K562 (cell line): ENCODE results near the gene HSPA6. TPM values are rescaled to one million over a fixed set of nuclear protein-coding genes. Genes with fewer than 3 reads are reported as not detected.

Experiments
- BCL6 ChIP-seq: fragments of 250-450 bp; sonication (Bioruptor Pico); IDR thresholded peaks from 2 replicates; pipeline ENCODE4 v1.4.0; 2020
- BRD4 ChIP-seq: fragments of 200-600 bp; sonication (generic); IDR thresholded peaks from 2 replicates; pipeline ENCODE4 v1.6.1; 2017; ENCODE audit warnings: inconsistent platforms
- E2F8 ChIP-seq: fragments of 450-650 bp; IDR thresholded peaks from 2 replicates; pipeline ENCODE4 v1.7.1; 2018; ENCODE audit warnings: mild to moderate bottlenecking, low read depth; ENCODE audit not compliant: partially characterized antibody
- ETS2 ChIP-seq: IDR thresholded peaks from 2 replicates; pipeline ENCODE4 v1.6.1; 2016; ENCODE audit warnings: borderline replicate concordance, missing genetic modification characterization, mild to moderate bottlenecking, moderate library complexity, missing compliant biosample characterization; ENCODE audit not compliant: poor library complexity, severe bottlenecking
- EWSR1 ChIP-seq: fragments of 450-650 bp; IDR thresholded peaks from 2 replicates; pipeline ENCODE4 v1.6.1; 2018; ENCODE audit warnings: borderline replicate concordance, mild to moderate bottlenecking, low read depth, moderate library complexity; ENCODE audit not compliant: partially characterized antibody
- HDAC1 ChIP-seq, 2 experiments: fragments of 450-650 bp; IDR thresholded peaks; 2 replicates each; pipeline ENCODE4 v1.6.1; 2016 to 2017; ENCODE audit warnings: inconsistent platforms in 1 of 2, mild to moderate bottlenecking in 1 of 2, moderate library complexity in 1 of 2
- HMGXB4 ChIP-seq: sonication (generic); formaldehyde crosslinking; IDR thresholded peaks from 2 replicates; pipeline ENCODE4 v1.8.1; 2023; ENCODE audit warnings: mild to moderate bottlenecking, missing genetic modification reagents
- JUND ChIP-seq, 2 experiments: IDR thresholded peaks; 2 replicates in 1 of 2; 3 replicates in 1 of 2; pipeline ENCODE4 v1.6.1; 2011; ENCODE audit warnings: borderline replicate concordance in 2 of 2, low read depth in 2 of 2, low read length in 2 of 2, improper control_type of control experiment in 1 of 2, missing biosample characterization in 1 of 2, missing genetic modification characterization in 1 of 2, missing genetic modification reagents in 1 of 2
- MYC ChIP-seq, 2 experiments: fragments of 250-450 bp in 1 of 2; sonication (Bioruptor Pico) in 1 of 2; IDR thresholded peaks; 2 replicates each; pipeline versions ENCODE4 v1.5.1 to v1.6.1; 2012 to 2021; ENCODE audit warnings: low read depth in 2 of 2, borderline replicate concordance in 1 of 2, improper control_type of control experiment in 1 of 2, low read length in 1 of 2, mild to moderate bottlenecking in 1 of 2, moderate library complexity in 1 of 2
- NCOA1 ChIP-seq: fragments of 450-650 bp; IDR thresholded peaks from 2 replicates; pipeline ENCODE4 v1.6.1; 2016; ENCODE audit warnings: low read depth
- NFIC ChIP-seq: fragments of 450-650 bp; IDR thresholded peaks from 2 replicates; pipeline ENCODE4 v1.6.1; 2017; ENCODE audit warnings: mild to moderate bottlenecking, inconsistent platforms
- SAP30 ChIP-seq: fragments of 200-600 bp; sonication (generic); IDR thresholded peaks from 2 replicates; pipeline ENCODE4 v1.6.1; 2012; ENCODE audit warnings: borderline replicate concordance, low read depth, mild to moderate bottlenecking, moderate library complexity, low read length, control low read depth, inconsistent platforms; ENCODE audit not compliant: insufficient read depth, poor library complexity, severe bottlenecking
- SNAPC5 ChIP-seq: fragments of 250-450 bp; sonication (Bioruptor Pico); IDR thresholded peaks from 2 replicates; pipeline ENCODE4 v1.8.0; 2021; ENCODE audit warnings: moderate library complexity, mild to moderate bottlenecking, inconsistent platforms
- TBP ChIP-seq: optimal IDR thresholded peaks from 2 replicates; pipeline ENCODE3; 2011; ENCODE audit warnings: low read depth, low read length, improper control_type of control experiment
- ZBTB11 ChIP-seq, 3 experiments: fragments of 200-800 bp in 1 of 3; fragments of 250-450 bp in 1 of 3; fragments of 450-650 bp in 1 of 3; sonication (Bioruptor Pico) in 1 of 3; sonication (Bioruptor generic) in 1 of 3; formaldehyde crosslinking in 1 of 3; IDR thresholded peaks; 2 replicates each; pipeline versions ENCODE4 v1.6.1 to v1.8.0; 2016 to 2022; ENCODE audit warnings: mild to moderate bottlenecking in 2 of 3, missing genetic modification characterization in 2 of 3, missing compliant biosample characterization in 1 of 3, moderate library complexity in 1 of 3
- ZNF133 ChIP-seq: fragments of 250-450 bp; sonication (Bioruptor Pico); IDR thresholded peaks from 2 replicates; pipeline ENCODE4 v1.4.0; 2020; ENCODE audit warnings: mild to moderate bottlenecking
- polyA plus RNA-seq, 8 experiments: library from polyadenylated mRNA; depleted of rRNA in 4 of 8; stranded (reverse) in 5 of 8; unstranded in 3 of 8; fragments of >200 nt; fragmentation: Nextera tagmentation in 2 of 8; fragmentation: Illumina TruSeq in 1 of 8; extraction: Ambion mirVana in 2 of 8; extraction: Trizol in 1 of 8; gene quantifications; 2 replicates each; pipeline versions ENCODE4 v1.2.1 to v1.2.3, GENCODE V29; 2011 to 2014; ENCODE audit warnings: inconsistent platforms in 1 of 8, missing spikeins in 1 of 8
- total RNA-seq, 7 experiments: library from RNA; depleted of rRNA in 6 of 7; stranded (reverse); fragments of >200 nt in 6 of 7; fragmentation: Illumina TruSeq in 2 of 7; extraction: Trizol in 2 of 7; gene quantifications; 2 replicates each; pipeline versions ENCODE4 v1.2.1 to v1.2.3, GENCODE V29; 2011 to 2021; ENCODE audit warnings: low replicate concordance in 1 of 7

HSPA6 gene
- total and polyA plus RNA-seq, 9 of the 15 experiments (the other 6 are each of a cell fraction or from before 2014, with no cell fraction given), result 0.15 to 10.0 (median 2.4) TPM

- TF ChIP-seq E2F8 (no peak), HMGXB4 (no peak), BCL6 (CRISPR knock-in tag) (no peak), NCOA1 (no peak), SAP30 (peak; percentile 57), NFIC (0 out of 2 replicates have a peak, but pooled peaks have one; percentile 5), BRD4 (no peak), ZBTB11 (CRISPR knock-in tag; IDR thresholded peaks at IDR 0.05) (0 out of 6 replicates have a peak, but pooled peaks of 1 of the 3 experiments have one; percentile 45), HDAC1 (IDR thresholded peaks at IDR 0.05) (peak in 1 of 2 experiments; percentile 87; a peak in 2 of 4 replicates), EWSR1 (no peak), SNAPC5 (CRISPR knock-in tag) (no peak), JUND (IDR thresholded peaks at IDR 0.05; ENCODE audit: borderline replicate concordance, low read depth, low read length) (peak; percentile 47), JUND (tag; IDR thresholded peaks at IDR 0.05; ENCODE audit: borderline replicate concordance, low read depth, low read length) (no peak; the same call in 2 of the 3 replicates), MYC (IDR thresholded peaks at IDR 0.05; ENCODE audit: low read depth, low read length) (0 out of 2 replicates have a peak, but pooled peaks have one; percentile 21), MYC (CRISPR knock-in tag; IDR thresholded peaks at IDR 0.05; ENCODE audit: borderline replicate concordance, low read depth) (no peak), TBP (no peak), ZNF133 (CRISPR knock-in tag) (no peak), ETS2 (no peak)
These were observed 17.8 kb upstream of the HSPA6 start (continued) for GRCh38 chr1:161506336-161507223.
